Islet precursor cell (in vitro differentiated cells): Measurements from ENCODE around the gene KRT82.

Experiments used
- DNase-seq: peaks from one replicate; pipeline ENCODE4 v3.0.0-alpha.2; 2018

KRT82 gene

GRCh38 chr12:52379536-52379935, 26.6 kb downstream of the KRT82 start:
- no peak for DNase-seq

- no peak for DNase-seq
These were observed 28.0 kb downstream of the KRT82 start for GRCh38 chr12:52378091-52378490.

GRCh38 chr12:52377266-52377665, 28.9 kb downstream of the KRT82 start:
- DNase-seq = no peak

- peak; percentile 94 for DNase-seq
These were observed 33.6 kb downstream of the KRT82 start for GRCh38 chr12:52372216-52373154.

- no peak for DNase-seq
These were observed 34.4 kb downstream of the KRT82 start for GRCh38 chr12:52371716-52372115.

GRCh38 chr12:52370926-52371608, 35.1 kb downstream of the KRT82 start:
- no peak for DNase-seq

GRCh38 chr12:52369809-52370208, 36.3 kb downstream of the KRT82 start:
- no peak for DNase-seq

- no peak for DNase-seq
These were observed 36.9 kb downstream of the KRT82 start for GRCh38 chr12:52369211-52369610.

GRCh38 chr12:52368508-52368907, 37.6 kb downstream of the KRT82 start:
- no peak for DNase-seq

GRCh38 chr12:52367876-52368275, 38.3 kb downstream of the KRT82 start:
- DNase-seq = no peak

- DNase-seq = no peak
These were observed 39.2 kb downstream of the KRT82 start, which contains the start of gene KRT85 for GRCh38 chr12:52366738-52367485. KRT85 (minus strand) TSS chr12:52367481; CDS start chr12:52367405, 76 bp downstream.

- DNase-seq = no peak
These were observed 41.1 kb downstream of the KRT82 start for GRCh38 chr12:52364901-52365489.

- no peak for DNase-seq
These were observed 42.1 kb downstream of the KRT82 start for GRCh38 chr12:52364061-52364460.

- DNase-seq = no peak
These were observed 42.9 kb downstream of the KRT82 start for GRCh38 chr12:52363111-52363679.

- no peak for DNase-seq
These were observed 43.9 kb downstream of the KRT82 start for GRCh38 chr12:52362118-52362726.

- no peak for DNase-seq
These were observed 44.6 kb downstream of the KRT82 start for GRCh38 chr12:52361553-52361952.

GRCh38 chr12:52360663-52361271, 45.4 kb downstream of the KRT82 start:
- DNase-seq = no peak

- no peak for DNase-seq
These were observed 46.0 kb downstream of the KRT82 start for GRCh38 chr12:52360106-52360662.

- no peak for DNase-seq
These were observed 46.5 kb downstream of the KRT82 start for GRCh38 chr12:52359621-52360061.

- peak; percentile 43 for DNase-seq
These were observed 47.4 kb downstream of the KRT82 start for GRCh38 chr12:52358575-52359350.
